ENCODE results near the gene GALNT1.

DNA sequence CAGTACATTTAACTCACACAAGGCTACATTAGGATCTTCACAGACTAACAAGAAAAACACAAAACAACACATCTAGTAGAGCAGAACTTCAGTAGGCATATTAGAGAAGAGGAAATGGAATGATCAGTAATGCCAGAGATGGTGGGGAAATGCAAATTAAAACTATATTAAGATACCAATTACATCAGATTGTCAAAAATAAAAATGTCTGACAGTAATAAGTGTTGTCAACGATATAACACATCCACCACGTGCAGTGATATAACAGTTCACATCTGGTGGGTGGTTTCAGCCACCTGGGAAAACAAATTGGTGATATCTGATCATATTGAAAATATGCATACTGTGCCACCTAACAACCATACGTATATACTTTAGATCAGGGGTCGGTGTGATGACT lies 59.9 kb downstream of the GALNT1 start:
- TF ChIP-seq, protein P1, sequence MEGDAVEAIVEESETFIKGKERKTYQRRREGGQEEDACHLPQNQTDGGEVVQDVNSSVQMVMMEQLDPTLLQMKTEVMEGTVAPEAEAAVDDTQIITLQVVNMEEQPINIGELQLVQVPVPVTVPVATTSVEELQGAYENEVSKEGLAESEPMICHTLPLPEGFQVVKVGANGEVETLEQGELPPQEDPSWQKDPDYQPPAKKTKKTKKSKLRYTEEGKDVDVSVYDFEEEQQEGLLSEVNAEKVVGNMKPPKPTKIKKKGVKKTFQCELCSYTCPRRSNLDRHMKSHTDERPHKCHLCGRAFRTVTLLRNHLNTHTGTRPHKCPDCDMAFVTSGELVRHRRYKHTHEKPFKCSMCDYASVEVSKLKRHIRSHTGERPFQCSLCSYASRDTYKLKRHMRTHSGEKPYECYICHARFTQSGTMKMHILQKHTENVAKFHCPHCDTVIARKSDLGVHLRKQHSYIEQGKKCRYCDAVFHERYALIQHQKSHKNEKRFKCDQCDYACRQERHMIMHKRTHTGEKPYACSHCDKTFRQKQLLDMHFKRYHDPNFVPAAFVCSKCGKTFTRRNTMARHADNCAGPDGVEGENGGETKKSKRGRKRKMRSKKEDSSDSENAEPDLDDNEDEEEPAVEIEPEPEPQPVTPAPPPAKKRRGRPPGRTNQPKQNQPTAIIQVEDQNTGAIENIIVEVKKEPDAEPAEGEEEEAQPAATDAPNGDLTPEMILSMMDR (IDR thresholded peaks at IDR 0.05; ENCODE audit: insufficient read depth, low read length, poor library complexity, severe bottlenecking): no peak
- no peak for TF ChIP-seq EZH2phosphoT487 (conservative IDR thresholded peaks at IDR 0.05; ENCODE audit: low read length)

Data from SU-DHL-6 (cell line).